PC-9 (cell line): ENCODE data around the gene SLC30A2. TPM values are rescaled to one million over a fixed set of nuclear protein-coding genes. Genes with fewer than 3 reads are reported as not detected.

Experiments
- BruUV-seq: library from RNA; stranded (reverse); fragments of 400-500 nt; replicated peaks from 2 replicates; lab custom pipeline; 2021; lab: Mats Ljungman, UMichigan
- CTCF ChIA-PET: fragments of 300-600 bp; sonication (Branson Sonifier 250); formaldehyde crosslinking; loops from one replicate; lab custom pipeline; 2022; ENCODE audit warnings: antibody characterized with exemption; lab: Charles Lee
- POLR2A ChIA-PET: fragments of 300-600 bp; sonication (Branson Sonifier 250); formaldehyde crosslinking; loops from one replicate; lab custom pipeline; 2022; ENCODE audit warnings: antibody characterized with exemption; ENCODE audit not compliant: unreplicated experiment; lab: Charles Lee
- DNase-seq, 2 experiments: peaks; one replicate each; pipeline versions ENCODE4 v3.0.0 to v3.0.0-alpha.2; 2015 to 2022; ENCODE audit warnings: mixed read lengths in 1 of 2
- H2AFZ ChIP-seq: fragments of 200-600 bp; sonication (generic); 2 replicates; pipeline ENCODE4 v1.8.1; 2017; ENCODE audit warnings: antibody characterized with exemption
- H3F3A ChIP-seq: fragments of 200-600 bp; sonication (generic); 2 replicates; pipeline ENCODE4 v1.8.1; 2017; ENCODE audit warnings: antibody characterized with exemption, mild to moderate bottlenecking, low read depth; ENCODE audit not compliant: insufficient read depth
- H3K27ac ChIP-seq: fragments of 200-600 bp; sonication (generic); 2 replicates; pipeline ENCODE4 v1.6.1; 2016; ENCODE audit warnings: mixed run types
- H3K27me3 ChIP-seq: fragments of 200-600 bp; sonication (generic); 2 replicates; pipeline ENCODE4 v1.6.1; 2016; ENCODE audit warnings: low read depth, mixed run types; ENCODE audit not compliant: insufficient read depth
- H3K36me3 ChIP-seq: fragments of 200-600 bp; sonication (generic); 2 replicates; pipeline ENCODE4 v1.6.1; 2016; ENCODE audit warnings: low read depth, mixed run types
- H3K4me1 ChIP-seq: fragments of 200-600 bp; sonication (generic); replicated peaks from 2 replicates; pipeline ENCODE4 v1.6.1; 2016; ENCODE audit warnings: mixed run types; ENCODE audit not compliant: insufficient read depth
- H3K4me2 ChIP-seq: fragments of 200-600 bp; sonication (generic); 2 replicates; pipeline ENCODE4 v1.6.1; 2017; ENCODE audit warnings: mixed run types
- H3K4me3 ChIP-seq: fragments of 200-600 bp; sonication (generic); 2 replicates; pipeline ENCODE4 v1.6.1; 2016; ENCODE audit warnings: mixed run types
- H3K79me2 ChIP-seq: fragments of 200-600 bp; sonication (generic); 2 replicates; pipeline ENCODE4 v1.6.1; 2017; ENCODE audit warnings: low read depth, mixed run types
- H3K9me2 ChIP-seq: fragments of 200-600 bp; sonication (generic); 2 replicates; pipeline ENCODE4 v1.8.1; 2017; ENCODE audit warnings: mild to moderate bottlenecking; ENCODE audit not compliant: insufficient read depth
- H3K9me3 ChIP-seq: fragments of 200-600 bp; sonication (generic); 2 replicates; pipeline ENCODE4 v1.8.1; 2016; ENCODE audit warnings: low read depth; ENCODE audit not compliant: insufficient read depth
- H4K20me1 ChIP-seq: fragments of 200-600 bp; sonication (generic); 2 replicates; pipeline ENCODE4 v1.8.1; 2017; ENCODE audit not compliant: insufficient read depth
- EZH2 ChIP-seq: fragments of 200-600 bp; sonication (generic); IDR thresholded peaks from 2 replicates; pipeline ENCODE4 v1.8.0; 2017; ENCODE audit warnings: antibody characterized with exemption, low read depth
- intact Hi-C: fragments of 100-400 bp; cut with micrococcal nuclease; formaldehyde crosslinking; loops from one replicate; pipeline ENCODE4 v1.10.0; 2022; ENCODE audit not compliant: unreplicated experiment
- total RNA-seq: library from RNA; stranded (reverse); gene quantifications from 2 replicates; pipeline ENCODE4 v1.2.3, GENCODE V29; 2021
- TF ChIP-seq, protein P1 (sequence below): fragments of 200-600 bp; sonication (generic); conservative IDR thresholded peaks from 2 replicates; pipeline ENCODE4 v1.6.1; 2017; ENCODE audit warnings: mixed run types, antibody characterized with exemption, mild to moderate bottlenecking, moderate library complexity

Gene SLC30A2
- total RNA-seq, 1 experiment from 2014 or later: not detected

DNA sequence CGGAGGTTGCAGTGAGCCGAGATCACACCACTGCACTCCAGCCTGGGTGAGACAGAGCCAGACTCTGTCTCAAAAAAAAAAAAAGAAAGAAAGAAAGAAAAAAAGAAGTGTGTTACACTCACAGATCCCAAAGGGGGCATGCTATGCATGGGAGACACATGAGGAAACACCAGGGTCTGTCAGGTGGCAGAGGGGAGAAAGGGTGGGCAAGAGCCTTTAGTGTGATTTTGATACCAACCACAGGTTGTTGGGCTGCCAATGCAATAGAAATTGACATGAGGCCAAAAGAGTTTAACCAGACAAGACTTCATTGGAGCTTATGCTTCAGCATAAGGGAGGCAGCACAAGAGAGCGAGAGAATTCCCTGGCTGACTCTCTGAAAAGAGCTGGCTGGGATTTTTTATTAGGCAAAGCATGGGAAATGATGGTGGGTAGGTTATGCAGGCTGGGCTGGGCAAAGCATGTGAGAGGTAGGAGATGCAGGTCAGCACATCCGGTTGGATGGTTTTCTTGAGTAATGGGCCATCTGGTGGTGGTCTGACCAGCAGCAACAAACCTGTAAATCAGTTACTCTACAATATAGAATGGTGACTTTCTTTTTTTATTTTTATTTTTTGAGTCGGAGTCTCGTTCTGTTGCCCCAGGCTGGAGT lies 36.0 kb downstream of the SLC30A2 start:
- Histone ChIP-seq H3K36me3 (no peaks in the 10 kb centered on the region), H3K4me3 (no peak overlapping the region), H3K79me2 (no peaks in the 10 kb centered on the region), H3K27ac (no peak overlapping the region), H3K9me3 (no peaks in the 10 kb centered on the region), H3K27me3 (no peaks in the 10 kb centered on the region), H2AFZ (no peak overlapping the region), H3K9me2 (no peaks in the 10 kb centered on the region), H3K4me1 (no peaks in the 10 kb centered on the region), H3K4me2 (no peak overlapping the region), H3F3A (no peaks in the 10 kb centered on the region), H4K20me1 (no peaks in the 10 kb centered on the region)
- no TSS peak for BruUV-seq
- intact Hi-C loops: no loop called here
- DNase-seq: no peak
- CTCF ChIA-PET: no interaction called here
- POLR2A ChIA-PET: interaction anchor here (0.7 kb wide), 1 partner anchor 20 kb away, joined by 3 read pairs; no protein-coding TSS in a partner anchor
- TF ChIP-seq, protein P1, sequence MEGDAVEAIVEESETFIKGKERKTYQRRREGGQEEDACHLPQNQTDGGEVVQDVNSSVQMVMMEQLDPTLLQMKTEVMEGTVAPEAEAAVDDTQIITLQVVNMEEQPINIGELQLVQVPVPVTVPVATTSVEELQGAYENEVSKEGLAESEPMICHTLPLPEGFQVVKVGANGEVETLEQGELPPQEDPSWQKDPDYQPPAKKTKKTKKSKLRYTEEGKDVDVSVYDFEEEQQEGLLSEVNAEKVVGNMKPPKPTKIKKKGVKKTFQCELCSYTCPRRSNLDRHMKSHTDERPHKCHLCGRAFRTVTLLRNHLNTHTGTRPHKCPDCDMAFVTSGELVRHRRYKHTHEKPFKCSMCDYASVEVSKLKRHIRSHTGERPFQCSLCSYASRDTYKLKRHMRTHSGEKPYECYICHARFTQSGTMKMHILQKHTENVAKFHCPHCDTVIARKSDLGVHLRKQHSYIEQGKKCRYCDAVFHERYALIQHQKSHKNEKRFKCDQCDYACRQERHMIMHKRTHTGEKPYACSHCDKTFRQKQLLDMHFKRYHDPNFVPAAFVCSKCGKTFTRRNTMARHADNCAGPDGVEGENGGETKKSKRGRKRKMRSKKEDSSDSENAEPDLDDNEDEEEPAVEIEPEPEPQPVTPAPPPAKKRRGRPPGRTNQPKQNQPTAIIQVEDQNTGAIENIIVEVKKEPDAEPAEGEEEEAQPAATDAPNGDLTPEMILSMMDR: no peak; the same call in 1 of the 2 replicates
- no peak for TF ChIP-seq EZH2

DNA sequence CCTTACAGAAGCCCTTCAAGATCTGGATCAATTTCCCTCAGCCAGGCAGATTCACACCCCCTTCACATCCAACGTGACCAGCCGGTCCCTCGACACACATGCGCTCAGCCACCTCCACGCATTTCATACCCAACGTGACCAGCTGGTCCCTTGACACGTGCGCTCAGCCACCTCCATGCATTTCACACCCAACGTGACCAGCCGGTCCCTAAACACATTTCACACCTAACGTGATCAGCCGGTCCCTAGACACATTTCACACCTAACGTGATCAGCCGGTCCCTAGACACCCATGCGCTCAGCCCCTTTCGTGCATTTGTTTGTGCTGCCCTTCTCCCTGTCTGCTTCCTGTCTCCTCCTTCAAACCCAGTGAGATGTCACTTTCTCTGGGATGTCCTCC lies 39.2 kb downstream of the SLC30A2 start:
- no peak for DNase-seq
- no peaks in the 10 kb centered on the region for H3K79me2 ChIP-seq
- H3K36me3 ChIP-seq: no peaks in the 10 kb centered on the region
- no peak overlapping the region for H3K27ac ChIP-seq
- no peaks in the 10 kb centered on the region for H3K4me1 ChIP-seq
- H4K20me1 ChIP-seq: no peaks in the 10 kb centered on the region
- no peaks in the 10 kb centered on the region for H3K9me2 ChIP-seq
- H3K4me2 ChIP-seq: no peak overlapping the region
- no peaks in the 10 kb centered on the region for H3F3A ChIP-seq
- CTCF ChIA-PET: no interaction called here
- intact Hi-C loops: no loop called here
- no peaks in the 10 kb centered on the region for H3K9me3 ChIP-seq
- BruUV-seq: no TSS peak
- POLR2A ChIA-PET: no interaction called here
- H3K4me3 ChIP-seq: no peak overlapping the region
- no peaks in the 10 kb centered on the region for H3K27me3 ChIP-seq
- no peak overlapping the region for H2AFZ ChIP-seq
- TF ChIP-seq, protein P1: no peak
- TF ChIP-seq EZH2: no peak

DNA sequence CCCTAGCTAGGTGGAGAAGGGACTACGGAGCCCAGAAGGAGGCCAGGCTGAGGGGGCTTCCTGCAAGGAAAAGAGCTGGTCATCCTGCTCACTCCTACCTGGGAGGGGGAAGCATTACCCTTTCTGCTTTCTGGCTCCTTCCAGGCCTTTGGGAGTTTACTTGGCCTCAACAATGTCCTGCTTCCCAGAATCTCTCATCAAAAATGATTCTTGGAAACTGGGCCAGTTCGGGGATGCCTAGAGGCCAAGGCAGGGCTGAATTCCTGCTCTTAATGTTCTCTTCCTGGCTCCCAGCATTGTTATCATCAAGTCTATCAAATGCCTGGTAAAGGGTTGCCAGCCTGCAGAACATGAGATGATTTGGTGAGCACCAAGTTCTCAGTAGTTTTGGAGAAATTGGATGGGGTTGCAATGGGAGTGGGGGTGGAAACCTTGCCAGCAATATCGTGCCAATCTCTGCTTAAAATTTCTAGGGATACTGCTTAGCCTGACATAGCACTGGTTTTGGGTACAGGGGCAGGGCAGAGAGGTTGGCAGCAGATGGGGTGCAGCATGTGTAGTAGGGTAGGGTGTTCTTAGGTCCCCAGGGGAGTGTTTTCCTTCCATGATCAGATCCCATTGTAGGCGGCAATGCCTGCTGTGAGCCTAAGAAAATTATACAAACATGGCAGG lies 40.3 kb downstream of the SLC30A2 start:
- no peaks in the 10 kb centered on the region for H3K27me3 ChIP-seq
- intact Hi-C loops: no loop called here
- H3K79me2 ChIP-seq: no peaks in the 10 kb centered on the region
- no peaks in the 10 kb centered on the region for H3F3A ChIP-seq
- BruUV-seq: no TSS peak
- no peaks in the 10 kb centered on the region for H3K9me2 ChIP-seq
- H3K4me1 ChIP-seq: no peaks in the 10 kb centered on the region
- no peaks in the 10 kb centered on the region for H4K20me1 ChIP-seq
- H3K27ac ChIP-seq: no peak overlapping the region
- no peaks in the 10 kb centered on the region for H3K36me3 ChIP-seq
- H3K9me3 ChIP-seq: no peaks in the 10 kb centered on the region
- no peak overlapping the region for H3K4me2 ChIP-seq
- CTCF ChIA-PET: no interaction called here
- POLR2A ChIA-PET: interaction anchor here (0.8 kb wide), 1 partner anchor 1220 kb away, joined by 4 read pairs; no protein-coding TSS in a partner anchor
- DNase-seq: no peak
- TF ChIP-seq EZH2: no peak
- TF ChIP-seq, protein P1: no peak
- H3K4me3 ChIP-seq: no peak overlapping the region
- H2AFZ ChIP-seq: no peak overlapping the region
